A673 (cell line): Measurements from ENCODE around the gene C1QTNF9.

Experiments used
- CTCF ChIP-seq: fragments of 300-800, 200-600 bp; sonication (generic); conservative IDR thresholded peaks from 2 replicates; pipeline ENCODE4 v1.5.1; 2017; ENCODE audit warnings: low read depth, mild to moderate bottlenecking, antibody characterized with exemption, low read length, moderate library complexity, mixed read lengths
- EZH2 ChIP-seq: fragments of 200-600 bp; sonication (generic); IDR thresholded peaks from 2 replicates; pipeline ENCODE4 v1.6.1; 2017; ENCODE audit warnings: borderline replicate concordance, low read depth, mild to moderate bottlenecking, mixed read lengths, antibody characterized with exemption, low read length; ENCODE audit not compliant: poor library complexity, severe bottlenecking

GRCh38 chr13:24272452-24273161 is 36.8 kb upstream of the C1QTNF9 start:
- TF ChIP-seq CTCF, result no peak
- TF ChIP-seq EZH2, result no peak
